ENCODE data around the gene LRP5. TPM values are rescaled to one million over a fixed set of nuclear protein-coding genes. Genes with fewer than 3 reads are reported as not detected.

LRP5 gene
- total RNA-seq, 1 experiment from 2014 or later = 17.2 TPM

GRCh38 chr11:68309621-68310185 is 2.7 kb upstream of the LRP5 start:
- DNase-seq (ENCODE audit: low read depth) = no peak

- no peak for DNase-seq (ENCODE audit: low read depth)
Observed at GRCh38 chr11:68311160-68312116, 953 bp upstream of the LRP5 start.

GRCh38 chr11:68312780-68313573 is 586 bp downstream of the LRP5 start:
- peak; percentile 23 for DNase-seq (ENCODE audit: low read depth)

DNA sequence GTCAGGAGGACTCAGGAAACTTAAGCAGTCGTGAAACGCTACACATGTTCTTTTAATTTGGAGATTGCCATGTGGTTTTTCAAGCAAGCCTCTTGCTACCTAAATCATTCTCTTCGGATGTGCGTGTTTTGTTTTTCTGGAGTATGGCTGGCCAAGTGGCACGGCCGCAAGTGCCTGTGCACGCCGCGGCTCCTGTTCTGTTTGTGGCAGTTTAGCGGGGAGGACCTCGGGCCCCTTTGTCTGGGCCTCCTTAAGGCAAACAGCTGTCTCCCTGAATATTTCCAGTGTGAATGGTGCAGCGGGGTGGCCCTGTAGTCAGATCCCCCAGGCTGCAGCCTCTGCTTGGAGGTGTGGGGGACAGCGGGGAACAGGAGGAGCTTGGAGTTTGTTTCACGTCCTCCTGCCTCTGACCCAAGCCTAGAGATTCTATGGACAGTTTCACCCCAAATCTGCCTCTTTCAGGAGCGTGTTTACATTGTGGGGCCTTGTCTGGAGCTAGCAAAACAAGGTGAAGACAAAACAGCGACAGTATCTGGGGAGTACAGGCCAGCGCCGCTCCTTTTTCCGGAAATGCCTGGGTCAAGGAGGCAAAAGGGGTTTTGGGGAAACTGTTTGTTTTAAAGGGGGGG is 1.3 kb downstream of the LRP5 start:
- DNase-seq (ENCODE audit: low read depth) = peak; percentile 32

GRCh38 chr11:68314203-68315170 is 2.1 kb downstream of the LRP5 start:
- DNase-seq (ENCODE audit: low read depth) = peak; percentile 71

DNA sequence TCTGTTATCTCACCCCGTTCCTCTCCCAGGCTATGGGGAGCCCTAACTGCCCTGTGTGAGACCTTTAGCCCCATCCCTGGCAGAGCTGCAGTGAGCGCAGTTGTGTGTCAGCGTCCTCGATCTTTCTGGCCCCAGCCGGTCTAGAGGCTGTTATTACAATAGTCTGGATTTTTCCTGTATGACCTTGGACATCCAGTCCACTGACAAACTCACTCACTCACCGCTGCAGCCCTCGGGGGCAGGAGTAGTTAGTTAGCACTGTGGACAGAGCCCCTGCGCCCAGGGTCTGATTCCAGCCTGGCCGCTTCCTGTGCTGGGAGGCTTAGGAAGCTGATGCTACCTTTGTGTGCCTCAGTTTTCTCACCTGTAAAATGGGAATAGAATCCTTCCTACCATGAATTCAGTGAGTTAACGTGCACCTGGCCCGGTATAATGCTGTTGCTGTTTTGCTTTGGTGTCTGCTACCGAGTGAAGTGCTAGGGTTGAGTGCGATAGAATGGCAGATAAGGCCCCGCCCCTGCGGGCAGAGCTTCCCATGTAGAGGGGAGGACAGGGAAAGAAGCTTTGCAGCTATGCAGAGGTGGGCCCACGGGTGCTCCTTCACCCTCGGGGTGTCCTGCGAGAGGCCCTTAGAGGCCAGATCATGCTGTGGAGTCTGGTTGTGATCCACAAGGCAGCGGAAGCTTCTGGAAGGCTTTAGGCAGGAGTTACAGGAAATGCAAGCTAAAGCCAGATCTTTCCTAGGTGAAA is 3.0 kb downstream of the LRP5 start:
- DNase-seq (ENCODE audit: low read depth) = no peak

DNA sequence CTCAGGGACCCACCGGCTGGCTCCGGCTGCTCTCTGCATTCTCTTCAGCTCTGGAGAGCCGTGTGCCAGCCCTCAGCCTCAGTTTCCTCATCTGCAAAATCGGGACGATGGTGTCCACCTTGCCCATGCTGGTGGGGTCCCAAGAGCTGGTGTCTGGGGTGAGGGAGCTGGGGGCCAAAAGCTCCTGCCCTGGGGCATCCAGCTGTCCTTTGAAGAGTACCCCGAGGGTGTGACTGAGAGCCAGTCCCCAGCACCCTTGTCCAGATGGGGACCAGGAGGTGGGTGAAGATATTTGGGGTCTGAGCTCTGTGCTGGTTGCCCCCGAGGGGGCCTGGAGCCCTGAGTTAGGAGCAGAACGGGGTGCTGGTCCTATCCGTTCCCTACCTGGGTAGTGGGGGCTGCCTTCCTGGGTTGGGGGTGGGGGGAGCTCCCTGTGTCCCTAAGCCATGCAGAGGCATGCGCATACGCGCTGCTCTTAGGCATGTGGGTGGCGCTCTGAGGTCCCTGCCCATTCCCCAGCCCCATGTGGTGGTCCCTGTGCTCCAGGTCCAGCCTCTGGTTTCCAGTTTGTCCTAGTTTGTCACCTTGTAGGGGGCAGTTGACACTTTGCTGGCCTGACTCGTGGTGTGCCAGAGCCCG is 4.9 kb downstream of the LRP5 start:
- no peak for DNase-seq (ENCODE audit: low read depth)

DNA sequence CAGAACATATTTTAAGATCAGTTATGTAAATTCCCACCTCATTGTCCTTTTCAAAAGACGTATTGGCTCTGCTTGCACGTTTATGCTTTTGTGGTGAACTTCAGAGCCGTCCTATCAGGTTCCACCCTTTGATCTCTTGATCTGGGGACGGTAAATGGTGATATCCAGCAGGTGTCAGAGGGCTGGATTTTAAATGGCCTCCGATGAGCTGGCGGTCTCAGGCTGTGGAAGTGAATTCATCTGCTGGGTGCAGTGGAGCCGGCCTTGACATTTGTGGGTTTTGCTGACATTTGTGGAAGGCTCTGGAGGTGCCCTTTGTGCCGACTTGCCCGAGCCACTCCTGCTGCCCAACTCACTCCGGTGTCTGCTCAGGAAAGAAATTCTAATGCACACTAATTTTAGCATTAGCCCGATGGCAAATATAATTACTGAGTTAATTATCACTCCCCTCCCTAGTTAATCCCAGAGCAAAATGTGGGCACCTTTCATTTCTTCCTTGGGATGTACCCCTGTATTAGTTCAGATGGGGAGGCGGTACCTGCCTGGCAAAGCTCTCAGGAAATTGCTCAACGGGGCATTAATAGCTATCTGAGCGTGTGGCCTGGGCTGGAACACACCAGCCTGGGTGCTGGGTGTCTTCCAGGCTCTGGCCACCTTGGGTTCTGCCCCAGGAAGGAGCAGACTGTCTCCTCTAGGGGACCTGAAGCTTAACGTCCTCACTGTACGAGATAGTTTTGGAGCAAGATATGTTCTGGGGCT is 9.1 kb downstream of the LRP5 start:
- no peak for DNase-seq (ENCODE audit: low read depth)

DNA sequence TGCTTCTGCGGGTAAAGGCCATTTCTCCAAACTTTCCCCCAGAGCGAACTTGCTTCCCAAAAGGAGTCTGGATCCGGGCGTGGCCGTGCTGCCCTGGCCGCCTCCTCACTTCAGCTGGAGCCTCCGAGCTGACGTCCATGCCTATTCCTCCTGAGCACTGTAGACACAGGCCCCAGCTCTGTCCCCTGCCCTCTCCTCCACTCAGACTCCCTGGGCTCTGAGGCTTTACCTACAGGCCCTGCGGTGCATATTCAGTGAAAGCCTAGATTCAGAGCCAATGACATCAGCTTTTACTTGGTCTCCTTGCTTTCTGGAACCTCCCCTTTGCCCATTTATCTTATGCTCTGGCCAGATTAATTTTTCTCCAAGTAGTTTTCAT is 9.7 kb downstream of the LRP5 start:
- DNase-seq (ENCODE audit: low read depth) = no peak

DNA sequence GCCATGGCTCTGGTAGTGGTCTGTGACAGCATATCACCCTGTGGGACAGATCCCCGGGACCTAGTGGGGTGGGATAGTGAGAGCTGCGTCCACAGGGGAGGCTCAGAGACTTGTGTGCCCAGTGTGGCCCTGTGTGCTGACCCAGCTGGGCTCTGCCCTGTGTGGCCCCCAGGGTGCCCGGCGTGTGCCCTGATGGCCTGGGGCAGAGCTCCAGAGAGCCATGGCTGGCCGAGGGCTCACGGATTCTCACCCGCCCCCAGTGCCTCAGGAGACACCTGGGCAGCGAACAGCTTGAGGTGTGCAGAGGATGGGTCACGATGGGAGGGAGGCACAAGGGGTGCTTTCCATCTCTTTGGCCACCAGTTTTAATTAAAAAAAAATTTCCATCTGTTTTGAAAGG is 11.8 kb downstream of the LRP5 start:
- DNase-seq (ENCODE audit: low read depth) = no peak

GRCh38 chr11:68324695-68325094 is 12.3 kb downstream of the LRP5 start:
- no peak for DNase-seq (ENCODE audit: low read depth)

DNA sequence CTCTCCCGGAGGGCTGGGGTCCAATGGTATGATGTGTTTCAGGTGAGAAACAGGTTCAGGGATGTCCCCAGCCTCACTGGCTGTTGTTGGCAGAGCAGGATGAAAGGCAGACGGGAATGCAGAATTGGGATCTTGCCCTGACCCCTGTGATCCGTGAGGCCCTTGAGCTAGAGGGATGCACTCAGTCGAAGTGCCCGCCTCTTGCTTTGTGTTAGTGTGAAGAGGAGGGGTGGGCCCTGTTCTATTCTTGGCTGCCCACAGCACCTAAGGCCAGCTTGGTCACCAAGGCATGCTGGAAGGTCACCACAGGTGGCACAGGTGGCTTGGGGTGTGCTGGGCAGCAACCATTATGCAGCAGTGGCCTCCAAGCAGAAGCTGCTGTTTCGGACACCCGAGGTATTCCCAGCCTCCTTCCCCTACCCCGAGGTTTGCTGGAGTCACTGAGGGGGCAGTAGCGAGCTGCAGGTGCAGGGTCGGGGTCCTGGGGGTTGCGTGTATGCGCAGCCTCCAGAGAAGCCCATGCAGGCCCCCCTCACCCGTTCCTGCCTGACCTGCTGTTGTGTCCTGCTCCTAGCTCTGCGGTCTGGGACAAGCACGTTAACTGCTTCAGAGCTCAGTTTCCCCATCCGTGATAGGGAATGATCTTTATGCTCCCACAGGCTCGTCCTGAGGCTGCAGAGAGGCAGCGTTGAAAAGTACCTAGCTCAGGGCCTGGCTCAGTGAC is 13.0 kb downstream of the LRP5 start:
- DNase-seq (ENCODE audit: low read depth) = no peak

- DNase-seq (ENCODE audit: low read depth) = no peak
Observed at GRCh38 chr11:68325907-68326220, 13.5 kb downstream of the LRP5 start.

GRCh38 chr11:68326334-68327215 is 14.2 kb downstream of the LRP5 start:
- DNase-seq (ENCODE audit: low read depth) = no peak

DNA sequence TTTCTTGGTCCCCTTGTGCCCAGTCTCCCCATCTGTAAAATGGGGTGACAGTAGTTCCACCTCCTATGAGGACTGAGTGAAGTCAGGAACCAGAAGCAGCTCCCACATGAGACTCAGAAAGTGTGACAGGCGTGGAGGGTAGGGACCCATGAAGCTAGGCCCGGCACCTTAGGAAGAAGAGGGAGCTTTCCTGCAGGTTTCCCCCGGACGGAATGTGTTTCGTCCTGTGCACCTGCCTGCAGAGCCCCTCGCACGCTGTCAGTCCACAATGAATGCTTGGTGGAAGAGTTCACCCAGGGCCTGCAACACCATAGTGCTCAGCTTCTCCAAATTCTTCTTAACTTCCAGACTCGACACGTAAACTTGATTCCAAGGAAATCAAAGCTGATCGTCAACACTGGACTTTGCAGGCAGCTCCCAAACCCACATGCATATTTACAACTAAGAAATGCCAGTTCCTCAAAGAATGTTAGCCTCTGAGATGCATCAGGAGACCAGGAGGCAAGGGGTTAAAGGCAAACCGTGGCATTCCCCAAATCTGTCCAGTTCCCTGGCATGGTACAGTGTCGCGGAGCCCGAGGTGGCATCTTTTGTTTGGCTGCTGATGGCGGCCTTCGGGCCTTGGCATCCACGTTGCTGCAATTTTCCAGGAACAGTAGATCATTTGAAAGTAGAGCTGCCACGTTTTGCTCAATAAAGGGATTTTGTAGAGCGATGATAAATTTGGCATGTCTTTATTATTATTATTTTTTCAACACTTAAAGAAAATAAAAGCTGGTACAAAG is 15.4 kb downstream of the LRP5 start:
- no peak for DNase-seq (ENCODE audit: low read depth)

DNA sequence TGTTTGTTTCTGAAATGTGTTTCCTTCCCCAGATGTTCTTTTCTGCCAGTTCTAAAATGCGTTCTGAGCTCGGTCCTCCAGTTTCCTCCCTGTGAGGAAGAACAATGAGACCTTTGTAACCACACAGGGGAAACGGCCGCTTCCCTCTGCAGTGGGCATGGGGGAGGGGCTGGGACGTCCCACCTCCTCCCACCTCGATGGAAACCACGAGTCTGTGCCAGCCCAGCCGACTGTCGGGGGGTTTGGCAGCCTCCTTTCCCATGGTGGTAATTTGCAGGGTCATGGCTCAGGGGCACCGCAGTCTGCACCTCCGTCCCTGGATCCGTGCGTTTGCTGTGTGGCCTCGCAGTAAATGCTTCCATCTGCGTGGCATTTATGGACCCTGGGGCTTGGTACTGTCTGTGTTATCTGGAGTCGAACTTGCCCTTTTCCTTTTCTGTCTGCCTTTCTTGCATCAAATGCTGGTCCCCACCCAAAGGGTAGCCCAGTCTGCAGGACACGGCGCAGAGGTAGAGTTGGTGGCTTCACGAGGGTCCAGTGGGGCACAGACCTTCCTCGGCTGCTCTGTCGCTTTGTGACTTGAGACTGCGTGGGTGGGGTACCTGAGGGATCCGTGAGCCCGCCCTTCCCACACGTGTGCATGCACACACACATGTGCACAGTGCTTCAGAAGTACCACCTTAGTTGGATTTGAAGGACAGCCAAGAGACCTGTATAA is 16.1 kb downstream of the LRP5 start:
- peak; percentile 60 for DNase-seq (ENCODE audit: low read depth)
